HG02623 (cell line): Measurements from ENCODE around the gene POU2F1.

Experiments used
- ATAC-seq: cut with Tn5 transposase; IDR thresholded peaks from one replicate; pipeline ENCODE4 v1.9.1; 2021; ENCODE audit warnings: moderate library complexity; ENCODE audit not compliant: unreplicated experiment

Gene POU2F1

GRCh38 chr1:167457936-167458584 lies 237.4 kb downstream of the POU2F1 start:
- no peak for ATAC-seq

GRCh38 chr1:167460836-167461235 lies 240.2 kb downstream of the POU2F1 start:
- ATAC-seq = no peak

- ATAC-seq = no peak
Observed at GRCh38 chr1:167462341-167462740, 241.7 kb downstream of the POU2F1 start.

GRCh38 chr1:167463080-167463479 lies 242.4 kb downstream of the POU2F1 start:
- no peak for ATAC-seq

- no peak for ATAC-seq
Observed at GRCh38 chr1:167463875-167464575, 243.3 kb downstream of the POU2F1 start.

GRCh38 chr1:167465018-167465417 lies 244.3 kb downstream of the POU2F1 start:
- ATAC-seq = no peak

- no peak for ATAC-seq
Observed at GRCh38 chr1:167465743-167466142, 245.1 kb downstream of the POU2F1 start.

GRCh38 chr1:167467126-167467710 lies 246.5 kb downstream of the POU2F1 start:
- no peak for ATAC-seq

- ATAC-seq = no peak
Observed at GRCh38 chr1:167467752-167468151, 247.1 kb downstream of the POU2F1 start.

GRCh38 chr1:167469280-167469965 lies 248.7 kb downstream of the POU2F1 start:
- ATAC-seq = no peak

GRCh38 chr1:167471568-167471967 lies 250.9 kb downstream of the POU2F1 start:
- ATAC-seq = no peak

GRCh38 chr1:167472752-167473521 lies 252.3 kb downstream of the POU2F1 start:
- no peak for ATAC-seq

GRCh38 chr1:167473761-167474160 lies 253.1 kb downstream of the POU2F1 start:
- ATAC-seq = no peak

GRCh38 chr1:167474191-167474641 lies 253.5 kb downstream of the POU2F1 start:
- ATAC-seq = no peak

- ATAC-seq = no peak
Observed at GRCh38 chr1:167476061-167476460, 255.4 kb downstream of the POU2F1 start.
